GM21717 (cell line): ENCODE results near the gene SERPINE1.
"Not testable (repeated sequence)": the region's sequence is repeated elsewhere in the genome, so short reads cannot be mapped to it uniquely, and the experiment has no call there.

Source experiments
- ATAC-seq: cut with Tn5 transposase; IDR thresholded peaks from one replicate; pipeline ENCODE4 v1.9.1; 2021; ENCODE audit warnings: mild to moderate bottlenecking, moderate library complexity; ENCODE audit not compliant: unreplicated experiment

SERPINE1 gene

GRCh38 chr7:101100858-101101847 lies 25.8 kb upstream of the SERPINE1 start:
- ATAC-seq: no peak

DNA sequence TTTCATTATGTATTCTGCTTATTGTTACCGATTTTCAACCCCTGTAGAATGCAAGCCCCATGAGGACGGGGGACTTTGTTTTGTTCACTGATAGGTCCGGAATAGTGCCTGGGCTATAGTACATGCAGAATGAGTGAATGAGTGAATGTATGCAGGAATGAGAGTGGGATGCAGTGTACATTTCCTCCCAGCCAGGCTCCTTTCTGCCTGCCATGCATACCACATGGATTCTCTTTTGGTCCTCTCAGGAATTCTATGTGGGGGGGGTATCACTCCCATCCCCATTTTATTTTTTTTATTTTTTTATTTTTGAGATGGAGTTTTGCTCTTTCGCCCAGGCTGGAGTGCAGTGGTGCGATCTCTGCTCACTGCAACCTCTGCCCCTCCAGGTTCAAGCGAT lies 24.9 kb upstream of the SERPINE1 start:
- ATAC-seq: no peak

GRCh38 chr7:101103701-101104100 lies 23.2 kb upstream of the SERPINE1 start:
- ATAC-seq: not testable (repeated sequence)

DNA sequence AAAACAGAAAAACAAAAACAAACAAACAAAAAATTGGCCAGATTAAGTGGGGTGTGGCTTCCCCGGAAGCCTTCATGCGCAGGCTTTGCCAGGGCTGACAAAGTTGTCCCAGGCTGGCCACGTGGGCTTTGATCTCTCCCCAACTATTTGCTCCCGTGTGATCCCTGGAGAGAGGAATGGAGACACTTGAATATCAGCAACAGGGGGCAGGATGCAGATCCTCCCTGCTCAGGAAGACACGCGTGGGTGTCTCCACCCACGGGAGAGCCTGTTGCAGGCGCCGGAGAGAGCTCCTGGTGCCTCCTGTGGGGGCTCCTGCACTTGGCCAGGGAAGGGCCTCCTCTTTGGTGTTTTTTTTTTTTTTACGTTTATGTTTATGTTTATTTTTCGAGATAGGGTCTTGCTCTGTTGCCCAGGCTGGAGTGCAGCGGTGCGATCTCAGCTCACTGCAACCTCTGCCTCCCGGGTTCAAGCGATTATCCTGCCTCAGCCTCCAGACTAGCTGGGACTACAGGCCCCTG lies 22.7 kb upstream of the SERPINE1 start:
- ATAC-seq: no peak

GRCh38 chr7:101104799-101105198 lies 22.1 kb upstream of the SERPINE1 start:
- no peak for ATAC-seq

- not testable (repeated sequence) for ATAC-seq
Observed at GRCh38 chr7:101105248-101105647, 21.7 kb upstream of the SERPINE1 start.

DNA sequence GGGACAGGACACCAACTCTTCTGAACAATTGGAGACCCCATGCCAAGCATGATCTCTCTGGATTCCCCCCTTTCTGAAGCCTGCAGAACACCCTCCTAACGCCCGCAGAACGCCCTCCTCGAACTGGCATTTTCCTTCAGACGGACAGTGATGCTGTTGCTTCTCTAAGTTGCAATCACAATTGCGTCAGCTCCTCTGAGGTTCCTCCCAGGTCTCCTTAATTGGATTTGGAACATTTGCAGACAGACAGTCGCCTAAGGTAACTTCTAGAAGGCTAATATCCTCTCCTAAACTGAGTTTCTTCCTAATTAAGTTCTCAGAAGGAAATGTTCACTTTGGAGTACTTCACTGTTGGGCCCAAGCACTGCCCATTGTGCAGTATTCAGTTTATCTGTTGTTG lies 20.5 kb upstream of the SERPINE1 start:
- ATAC-seq: no peak

DNA sequence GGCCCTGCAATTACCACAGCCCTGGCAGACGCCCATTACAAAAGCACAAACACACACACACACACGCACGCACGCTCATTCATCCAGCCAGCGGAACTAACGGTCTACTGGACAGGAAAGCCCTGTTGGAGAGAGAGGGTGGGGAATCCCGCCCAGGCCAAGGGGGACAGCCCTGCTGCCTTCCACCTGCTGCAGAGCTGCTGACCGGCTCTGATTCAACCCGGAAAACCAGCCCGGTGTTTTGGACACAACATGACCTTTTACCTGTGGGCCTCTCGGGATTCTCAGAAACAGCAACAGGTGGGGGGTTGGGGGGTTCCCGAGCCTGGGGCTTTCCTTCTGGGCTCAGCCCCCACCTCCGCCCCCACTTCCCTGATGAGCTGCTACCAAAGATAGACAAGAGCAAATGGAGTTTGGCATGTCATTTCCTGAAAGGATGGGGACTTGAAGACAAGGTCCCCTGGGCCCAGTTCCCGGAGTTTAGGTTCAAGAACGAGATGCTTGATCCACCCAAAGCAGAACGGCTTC lies 18.5 kb upstream of the SERPINE1 start:
- ATAC-seq: no peak

DNA sequence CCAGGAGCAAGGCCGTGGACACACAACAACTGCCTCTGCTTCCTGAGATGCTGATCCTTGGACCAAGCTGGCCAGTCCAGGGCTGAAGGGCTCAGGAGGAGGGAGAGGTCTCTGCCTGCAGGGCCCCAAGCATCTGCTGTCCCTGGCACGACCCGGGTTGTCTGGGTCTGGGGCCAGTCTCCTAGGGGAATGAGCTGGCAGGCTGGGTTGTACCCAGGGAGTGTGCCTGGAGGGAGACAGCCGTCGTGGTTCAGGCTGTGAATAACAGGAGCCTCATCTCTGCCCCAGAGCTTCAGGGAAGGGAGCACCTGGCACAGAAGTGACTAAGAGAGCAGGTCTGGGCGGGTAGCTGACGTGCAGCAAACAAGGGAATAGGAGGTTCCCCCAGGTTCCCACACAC lies 17.9 kb upstream of the SERPINE1 start:
- no peak for ATAC-seq

GRCh38 chr7:101109368-101109767 lies 17.5 kb upstream of the SERPINE1 start:
- ATAC-seq: no peak

GRCh38 chr7:101111261-101111660 lies 15.6 kb upstream of the SERPINE1 start:
- no peak for ATAC-seq

DNA sequence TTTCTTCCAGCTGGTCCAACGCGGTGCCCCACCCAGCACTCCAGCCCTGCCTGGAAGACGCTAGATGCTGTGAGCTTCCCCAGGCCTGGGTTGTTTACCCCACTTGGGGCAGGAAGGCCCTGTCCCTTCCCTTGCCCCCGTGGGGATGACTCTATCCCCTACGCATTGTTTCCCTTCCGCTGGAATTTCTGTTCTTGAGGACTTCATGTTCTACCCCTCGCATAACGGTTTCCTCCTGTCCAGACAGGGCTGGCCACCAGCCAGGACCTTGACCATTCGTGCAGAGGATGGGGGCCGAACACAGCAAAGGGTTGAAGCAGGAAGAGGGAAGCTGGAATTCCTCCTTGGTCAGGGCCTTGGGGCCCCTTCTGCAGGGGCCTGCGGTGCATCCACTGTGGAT lies 14.7 kb upstream of the SERPINE1 start:
- ATAC-seq: no peak

DNA sequence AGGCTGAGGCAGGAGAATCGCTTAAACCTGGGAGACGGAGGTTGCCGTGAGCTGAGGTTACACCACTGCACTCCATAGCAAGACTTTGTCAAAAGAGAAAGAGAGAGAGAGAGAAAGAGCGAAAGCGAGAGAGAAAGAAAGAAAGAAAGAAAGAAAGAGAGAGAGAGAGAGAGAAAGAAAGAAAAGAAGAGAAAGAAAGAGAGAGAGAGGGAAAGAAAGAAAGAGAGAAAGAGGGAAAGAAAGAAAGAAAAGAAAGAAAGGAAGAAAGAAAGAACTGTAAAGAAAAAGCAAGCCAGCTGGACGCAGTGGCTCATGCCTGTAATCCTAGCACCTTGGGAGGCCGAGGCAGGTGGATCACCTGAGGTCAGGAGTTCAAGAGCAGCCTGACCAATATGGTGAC lies 13.8 kb upstream of the SERPINE1 start:
- ATAC-seq: not testable (repeated sequence)

- ATAC-seq: no peak
Observed at GRCh38 chr7:101113836-101114235, 13.1 kb upstream of the SERPINE1 start.

GRCh38 chr7:101114492-101114891 lies 12.4 kb upstream of the SERPINE1 start:
- no peak for ATAC-seq

DNA sequence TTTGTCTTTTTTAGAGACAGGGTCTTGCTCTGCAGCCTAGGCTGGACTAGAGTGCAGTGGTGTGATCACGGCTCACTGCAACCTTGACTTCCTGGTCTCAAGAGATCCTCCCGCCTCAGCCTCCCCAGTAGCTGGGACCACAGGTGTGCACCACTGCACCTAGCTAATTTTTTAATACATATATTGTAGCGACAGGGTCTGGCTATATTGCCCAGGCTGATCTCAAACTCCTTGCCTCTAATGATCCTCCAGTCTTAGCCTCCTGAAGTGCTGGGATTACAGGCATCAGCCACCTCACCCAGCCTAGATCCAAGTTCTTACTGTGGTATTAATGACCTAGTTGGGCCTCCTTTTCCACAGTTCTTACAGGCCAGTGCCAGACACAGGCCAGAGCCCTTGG lies 11.7 kb upstream of the SERPINE1 start:
- no peak for ATAC-seq

GRCh38 chr7:101116898-101117297 lies 10.0 kb upstream of the SERPINE1 start:
- no peak for ATAC-seq

DNA sequence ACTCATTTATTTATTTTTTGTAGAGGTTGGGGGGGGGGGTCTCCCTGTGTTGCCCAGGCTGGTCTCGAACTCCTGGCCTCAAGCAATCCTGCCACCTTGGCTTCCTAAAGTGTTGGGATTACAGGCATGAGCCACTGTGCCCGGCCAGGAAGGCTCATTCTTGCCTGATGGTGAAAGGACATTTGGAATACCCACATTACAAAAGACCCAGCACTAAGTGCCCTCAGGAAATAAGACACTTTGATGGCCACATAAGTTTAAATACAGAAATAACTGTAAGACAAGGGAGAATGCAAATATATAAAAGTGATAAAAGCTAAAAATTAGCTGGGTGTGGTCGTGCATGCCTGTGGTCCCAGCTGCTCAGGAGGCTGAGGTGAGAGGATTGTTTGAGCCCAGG lies 8.0 kb upstream of the SERPINE1 start:
- no peak for ATAC-seq

GRCh38 chr7:101119876-101120275 lies 7.0 kb upstream of the SERPINE1 start:
- no peak for ATAC-seq

DNA sequence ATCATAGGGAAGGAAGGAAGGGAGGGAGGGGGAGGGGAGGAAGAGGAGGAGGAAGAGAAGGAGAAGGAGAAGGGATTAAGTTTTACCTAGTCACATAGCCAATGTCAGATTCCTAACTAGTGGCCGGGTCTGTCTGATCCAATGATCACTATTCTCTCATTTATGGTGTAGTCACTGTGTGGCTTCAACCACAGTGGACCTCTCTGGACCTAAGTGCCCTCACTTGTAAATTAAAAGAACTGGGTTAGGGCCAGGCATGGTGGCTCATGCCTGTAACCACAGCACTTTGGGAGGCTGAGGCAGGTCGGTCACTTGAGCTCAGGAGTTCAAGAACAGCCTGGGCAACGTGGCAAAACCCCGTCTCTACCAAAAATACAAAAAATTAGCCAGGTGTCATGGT lies 6.6 kb upstream of the SERPINE1 start:
- no peak for ATAC-seq

DNA sequence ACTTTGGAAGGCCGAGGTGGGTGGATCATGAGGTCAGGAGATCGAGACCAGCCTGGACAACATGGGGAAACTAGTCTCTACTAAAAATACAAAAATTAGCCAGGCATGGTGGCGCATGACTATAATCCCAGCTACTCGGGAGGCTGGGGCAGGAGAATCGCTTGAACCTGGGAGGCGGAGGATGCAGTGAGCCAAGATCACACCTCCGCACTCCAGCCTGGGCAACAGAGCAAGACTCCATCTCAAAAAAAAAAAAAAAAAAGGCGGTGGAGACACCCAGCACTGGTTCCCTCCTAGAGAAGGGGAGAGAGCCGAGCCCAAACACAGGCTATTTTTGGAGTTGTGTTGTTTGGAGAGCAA lies 5.3 kb upstream of the SERPINE1 start:
- ATAC-seq: not testable (repeated sequence)
